Ecto neural progenitor cell (in vitro differentiated cells): Measurements from ENCODE around the gene EPC2.
"Not testable (repeated sequence)": the region's sequence is repeated elsewhere in the genome, so short reads cannot be mapped to it uniquely, and the experiment has no call there.

Experiments
- DNase-seq: peaks from one replicate; pipeline ENCODE4 v3.0.0-alpha.2; 2018; ENCODE audit warnings: low spot score

The EPC2 gene

GRCh38 chr2:148721991-148722777 lies 77.6 kb downstream of the EPC2 start:
- DNase-seq: no peak

DNA sequence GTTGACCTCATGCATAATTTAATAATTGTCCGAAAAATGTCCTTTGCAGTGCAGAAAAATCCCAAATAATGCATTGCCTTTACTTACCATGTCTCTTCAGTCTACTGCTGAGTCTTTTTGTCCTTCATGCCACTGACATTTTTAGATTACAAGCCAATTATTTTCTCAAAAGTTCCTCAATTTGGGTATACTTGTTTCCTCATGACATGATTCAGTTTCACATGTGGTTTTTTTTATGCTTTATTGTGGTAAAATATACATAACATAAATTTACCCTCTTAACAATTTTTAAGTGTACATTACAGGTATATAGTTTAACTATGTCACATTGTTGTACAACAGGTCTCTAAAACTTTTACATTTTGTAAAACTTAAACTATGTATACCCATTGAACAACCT lies 81.0 kb downstream of the EPC2 start:
- DNase-seq: no peak

GRCh38 chr2:148726228-148726627 lies 81.7 kb downstream of the EPC2 start:
- DNase-seq: no peak

- no peak for DNase-seq
Measured at GRCh38 chr2:148730085-148730484, 85.5 kb downstream of the EPC2 start.

DNA sequence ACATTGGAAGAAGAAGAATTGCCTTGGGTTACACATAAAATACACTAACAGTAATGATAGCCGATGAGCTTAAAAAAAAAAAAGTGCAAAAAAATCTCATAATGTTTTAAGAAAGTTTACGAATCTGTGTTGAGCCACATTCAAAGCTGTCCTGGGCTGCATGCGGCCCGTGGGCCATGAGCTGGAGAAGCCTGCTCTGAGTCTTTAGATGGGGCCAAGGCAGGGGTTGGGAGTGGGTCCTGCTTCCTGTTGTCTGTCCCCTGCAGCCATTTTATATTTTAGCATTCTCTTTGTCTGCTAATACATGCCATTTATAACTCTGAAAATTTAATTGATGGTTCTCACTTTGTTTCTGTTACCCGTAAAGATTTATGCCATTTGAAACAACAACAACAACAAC lies 93.2 kb downstream of the EPC2 start:
- no peak for DNase-seq

GRCh38 chr2:148739454-148740105 lies 95.0 kb downstream of the EPC2 start:
- no peak for DNase-seq

GRCh38 chr2:148742373-148742772 lies 97.8 kb downstream of the EPC2 start:
- DNase-seq: no peak

- DNase-seq: no peak
Measured at GRCh38 chr2:148745151-148745851, 100.8 kb downstream of the EPC2 start.

GRCh38 chr2:148746973-148747372 lies 102.4 kb downstream of the EPC2 start:
- no peak for DNase-seq

DNA sequence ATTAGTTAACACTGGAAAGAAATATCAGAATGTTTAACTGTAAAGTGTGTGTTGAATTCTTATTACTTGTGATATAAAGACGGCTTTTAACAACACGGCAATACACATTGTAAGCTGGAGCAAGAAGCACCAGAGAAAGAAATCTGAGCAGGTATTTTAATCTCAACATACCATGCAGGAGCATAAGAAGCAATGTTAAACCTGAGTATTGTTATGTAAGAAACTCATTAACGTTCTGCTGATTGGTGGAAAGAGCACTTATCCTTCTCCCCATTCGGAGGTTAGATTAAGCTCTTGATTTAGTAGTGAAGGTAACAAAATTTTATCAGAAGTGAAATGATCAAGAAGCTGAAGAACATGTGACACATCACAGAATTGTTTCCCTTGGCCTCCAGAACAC lies 107.4 kb downstream of the EPC2 start:
- DNase-seq: no peak

DNA sequence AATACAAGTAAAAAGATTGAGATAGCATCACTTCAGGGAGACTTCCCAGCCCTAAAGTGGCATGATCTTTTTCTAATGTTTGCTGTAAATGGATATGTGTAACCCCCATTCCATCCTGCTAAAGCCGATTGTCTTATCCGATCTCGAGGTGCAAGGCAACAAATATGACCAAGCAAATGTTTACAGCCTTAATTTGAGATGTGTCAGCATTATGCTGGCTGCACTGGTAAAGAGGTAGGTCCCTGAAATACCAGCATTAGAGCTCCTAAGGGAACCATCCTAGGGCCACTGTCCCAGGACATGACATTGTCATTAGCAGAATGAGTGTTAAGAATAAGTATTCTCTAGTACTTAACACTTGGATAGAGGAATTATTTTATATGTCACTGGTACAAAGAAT lies 108.4 kb downstream of the EPC2 start:
- no peak for DNase-seq

DNA sequence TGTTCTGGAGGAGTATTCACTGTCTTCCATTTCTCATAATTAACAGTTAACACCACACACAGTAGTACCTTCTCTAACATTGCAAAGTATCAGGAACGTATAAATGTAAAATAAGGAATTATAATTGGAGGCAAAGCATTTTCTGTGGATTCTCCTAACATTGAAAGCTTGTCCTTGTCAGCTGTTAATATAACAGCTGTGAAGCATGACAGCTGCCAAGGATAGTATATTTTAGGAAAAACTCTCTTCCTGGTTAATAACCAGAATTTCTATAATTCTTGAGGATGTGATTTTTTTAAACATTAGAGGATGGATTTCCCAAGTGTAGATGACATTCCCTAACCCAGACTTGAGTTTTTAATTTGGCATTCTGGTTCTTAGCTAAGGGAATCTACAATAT lies 110.3 kb downstream of the EPC2 start:
- no peak for DNase-seq

DNA sequence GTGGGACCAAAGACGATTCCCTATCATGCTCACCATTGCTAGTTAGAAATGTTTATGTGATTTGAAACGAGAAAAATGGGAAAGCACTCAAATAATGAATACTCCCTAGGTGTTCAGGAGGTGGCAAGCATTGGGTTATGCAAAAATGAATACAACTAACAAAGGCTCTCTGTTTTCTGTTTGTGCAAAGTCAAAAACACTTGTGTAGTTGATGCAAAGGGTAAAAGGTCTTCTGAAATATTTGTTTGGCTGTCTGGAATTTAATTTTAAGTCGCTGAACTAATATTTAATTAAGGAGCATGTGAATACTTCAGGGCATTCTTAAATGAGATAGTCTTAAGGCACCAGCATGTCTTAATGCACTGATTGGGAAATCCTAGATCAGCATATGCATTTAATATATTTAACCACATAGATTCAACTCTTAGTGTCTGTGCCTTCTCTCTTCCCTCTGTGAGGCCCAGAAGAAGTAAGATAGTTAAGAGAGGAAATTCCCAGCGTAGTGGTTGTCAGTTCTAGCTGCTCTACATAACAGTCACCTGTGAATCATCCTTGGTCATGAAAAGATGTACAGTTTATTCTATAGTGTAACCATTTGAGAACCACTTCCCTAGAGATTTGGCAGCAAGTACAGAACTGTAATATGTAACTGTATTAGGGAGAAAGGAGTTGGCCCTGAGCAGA lies 111.9 kb downstream of the EPC2 start:
- DNase-seq: no peak

DNA sequence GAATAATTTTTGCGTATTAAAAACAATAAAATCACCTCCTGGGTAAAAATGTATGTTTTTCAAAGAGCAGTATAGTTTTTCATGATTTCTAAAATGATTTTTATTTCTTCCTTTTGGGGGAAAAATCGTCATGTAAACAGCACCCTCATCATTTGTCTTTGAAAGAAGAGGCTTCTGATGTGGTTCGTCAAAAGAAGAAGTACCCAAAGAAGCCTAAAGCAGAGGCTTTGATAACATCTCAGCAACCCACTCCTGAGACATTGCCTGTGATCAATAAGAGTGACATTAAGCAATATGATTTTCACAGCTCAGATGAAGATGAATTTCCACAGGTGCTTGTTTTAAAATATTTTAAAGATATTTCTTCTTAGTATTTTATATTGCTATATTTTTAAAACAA lies 120.3 kb downstream of the EPC2 start:
- no peak for DNase-seq

DNA sequence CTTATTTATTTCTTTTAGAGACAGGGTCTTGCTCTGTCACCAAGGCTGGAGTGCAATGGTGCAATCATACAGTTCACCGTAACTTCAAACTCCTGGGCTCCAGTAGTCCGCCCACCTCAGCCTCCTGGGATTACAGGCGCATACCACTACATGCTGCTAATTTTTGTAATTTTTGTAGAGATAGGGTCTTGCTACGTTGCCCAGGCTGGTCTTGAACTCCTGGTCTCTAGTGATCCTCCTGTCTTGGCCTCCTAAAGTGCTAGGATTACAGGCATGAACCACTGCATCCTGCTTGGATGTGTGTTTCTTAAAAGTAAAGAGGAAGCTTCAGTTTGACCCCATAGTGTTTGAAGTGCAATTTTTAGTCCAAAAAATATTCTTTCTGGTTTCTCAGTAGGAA lies 125.5 kb downstream of the EPC2 start:
- DNase-seq: no peak

DNA sequence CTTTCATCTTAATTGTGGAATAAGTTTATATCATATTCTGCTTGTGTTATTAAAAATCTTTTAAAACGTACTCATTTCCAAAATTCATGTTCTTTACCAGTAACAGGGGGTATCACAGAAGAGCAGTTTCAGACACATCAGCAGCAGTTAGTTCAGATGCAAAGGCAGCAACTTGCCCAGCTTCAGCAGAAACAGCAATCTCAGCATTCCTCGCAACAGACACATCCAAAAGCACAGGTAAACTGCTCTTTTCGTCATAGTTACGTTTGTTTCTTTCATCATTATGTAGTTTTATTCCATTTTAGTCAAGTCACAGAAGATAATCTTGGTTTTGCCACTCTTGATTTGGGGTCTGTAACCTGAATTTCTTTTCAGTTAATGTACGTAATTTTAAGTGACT lies 137.0 kb downstream of the EPC2 start:
- DNase-seq: no peak

DNA sequence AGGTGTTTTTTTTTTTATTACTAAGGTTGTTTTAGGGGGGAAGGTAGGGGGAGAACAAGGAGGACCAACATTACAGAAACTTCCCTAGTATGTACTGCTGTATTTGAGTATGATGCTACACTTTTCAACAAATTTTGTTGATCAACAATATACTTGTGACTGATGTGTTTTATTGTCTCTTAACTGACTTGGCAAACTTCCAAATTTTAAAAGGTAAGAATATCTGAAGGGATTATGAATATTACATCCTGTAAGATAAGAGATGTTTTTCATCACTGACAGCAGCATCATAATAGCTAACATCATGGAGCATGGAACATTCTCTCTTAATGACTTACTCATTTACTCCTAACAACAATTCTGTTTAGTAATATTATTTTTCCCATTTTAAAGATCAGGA lies 144.5 kb downstream of the EPC2 start:
- no peak for DNase-seq

DNA sequence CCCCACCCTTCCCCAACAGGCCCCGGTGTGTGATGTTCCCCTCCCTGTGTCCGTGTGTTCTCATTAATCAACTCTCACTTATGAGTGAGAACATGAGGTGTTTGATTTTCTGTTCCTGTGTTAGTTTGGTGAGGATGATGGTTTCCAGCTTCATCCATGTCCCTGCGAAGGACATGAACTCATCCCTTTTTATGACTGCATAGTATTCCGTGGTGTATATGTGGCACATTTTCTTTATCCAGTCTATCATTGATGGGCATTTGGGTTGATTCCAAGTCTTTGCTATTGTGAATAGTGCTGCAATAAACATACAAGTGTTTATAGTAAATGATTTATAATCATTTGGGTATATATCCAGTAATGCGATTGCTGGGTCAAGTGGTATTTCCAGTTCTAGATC lies 145.6 kb downstream of the EPC2 start:
- DNase-seq: not testable (repeated sequence)

- DNase-seq: no peak
Measured at GRCh38 chr2:148794558-148794957, 150.0 kb downstream of the EPC2 start.

DNA sequence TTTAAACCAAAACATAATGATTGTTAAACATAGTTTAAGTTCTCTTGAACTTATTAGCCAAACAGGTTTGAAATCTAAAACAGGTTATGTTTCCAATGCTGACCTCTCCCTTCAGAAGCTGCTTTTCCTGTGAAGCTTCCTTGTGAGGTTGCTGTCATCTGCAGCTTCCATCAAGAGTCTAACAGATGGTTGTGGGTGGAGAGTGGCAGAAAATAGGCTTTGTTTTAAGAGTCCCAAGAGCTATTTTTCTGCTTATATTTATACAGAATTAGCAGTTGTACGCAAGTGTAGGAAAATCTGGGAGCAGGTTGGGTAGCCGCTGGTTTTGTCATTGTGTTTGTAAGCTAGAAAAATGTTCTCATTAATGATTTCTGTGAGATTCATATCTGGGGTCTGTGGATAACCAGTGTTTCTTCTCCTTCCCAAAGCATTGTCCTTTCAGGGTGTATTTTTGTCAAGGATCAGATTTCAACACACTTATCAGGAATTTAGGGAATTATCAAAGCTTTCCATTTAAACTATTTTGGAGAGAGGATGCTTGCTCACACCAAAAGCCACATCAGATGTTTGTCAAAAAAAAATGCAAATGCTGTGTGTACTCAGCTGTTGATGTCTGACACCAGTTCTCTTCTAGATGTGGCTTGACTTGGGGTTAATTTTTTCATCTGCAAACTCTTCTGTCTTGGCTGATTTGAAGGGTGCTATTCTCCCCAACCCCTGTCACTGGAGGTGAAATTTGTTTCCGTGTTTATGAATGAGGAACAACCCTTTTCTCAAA lies 152.4 kb downstream of the EPC2 start:
- no peak for DNase-seq

- DNase-seq: no peak
Measured at GRCh38 chr2:148802448-148803220, 158.1 kb downstream of the EPC2 start.
